Thoracic aorta (tissue), 2 donors: ENCODE data around the gene RRAGD. TPM values are rescaled to one million over a fixed set of nuclear protein-coding genes. Genes with fewer than 3 reads are reported as not detected.
A peak's percentile ranks its signal among the peaks of the same experiment; 100 is the strongest.

ENCODE experiments used
- ATAC-seq: fragments of 150-250 bp; one replicate; pipeline ENCODE4 v1.8.0; 2017; ENCODE audit warnings: low read depth; ENCODE audit not compliant: insufficient number of reproducible peaks, low FRiP score
- DNase-seq: peaks from one replicate; pipeline ENCODE4 v3.0.0-alpha.2; 2020; ENCODE audit warnings: low spot score
- H3K27ac ChIP-seq, 2 donors: fragments of 200-600 bp; sonication (generic); 1 replicate in 1 of 2; 2 replicates in 1 of 2; pipeline ENCODE4 v1.5.1; 2016; ENCODE audit warnings: mild to moderate bottlenecking in 2 of 2, moderate library complexity in 2 of 2
- H3K27me3 ChIP-seq: fragments of 200-600 bp; sonication (generic); replicated peaks from 2 replicates; pipeline ENCODE4 v1.6.0; 2016; ENCODE audit warnings: mild to moderate bottlenecking; ENCODE audit not compliant: insufficient read depth
- H3K36me3 ChIP-seq: fragments of 200-600 bp; sonication (generic); one replicate; pipeline ENCODE4 v1.5.1; 2016
- H3K4me1 ChIP-seq, 2 donors: fragments of 200-600 bp; sonication (generic); 1 replicate in 1 of 2; 2 replicates in 1 of 2; pipeline versions ENCODE4 v1.5.1 to v1.6.0; 2016; ENCODE audit warnings: low read depth in 2 of 2, mild to moderate bottlenecking in 1 of 2; ENCODE audit not compliant: control insufficient read depth in 1 of 2
- H3K4me3 ChIP-seq: fragments of 200-600 bp; sonication (generic); 2 replicates; pipeline ENCODE4 v1.5.1; 2016; ENCODE audit warnings: mild to moderate bottlenecking
- H3K9me3 ChIP-seq: fragments of 200-600 bp; sonication (generic); 2 replicates; pipeline ENCODE4 v1.5.1; 2016
- CTCF ChIP-seq: fragments of 200-600 bp; sonication (generic); IDR thresholded peaks from one replicate; pipeline ENCODE4 v1.5.1; 2019; ENCODE audit warnings: antibody characterized with exemption
- total RNA-seq, 2 donors: library from RNA; depleted of rRNA; stranded (reverse); fragments of >200 nt; gene quantifications; one replicate each; pipeline versions ENCODE4 v1.1.0 to v1.2.3, GENCODE V29; 2016

RRAGD gene
- total RNA-seq, 2 donors from 2014 or later = 11.0 to 25.8 TPM

GRCh38 chr6:89413006-89413400 is 930 bp upstream of the RRAGD start:
- Histone ChIP-seq H3K27ac (no peak overlapping the region), H3K4me3 (peak overlapping the region; percentile 88), H3K27me3 (no peaks in the 10 kb centered on the region), H3K9me3 (no peaks in the 10 kb centered on the region), H3K36me3 (no peaks in the 10 kb centered on the region), H3K4me1 (peaks cover 7 to 37% of the 10 kb centered on the region in 2 donors)
- ATAC-seq (no peak), DNase-seq (no peak)
- TF ChIP-seq CTCF = no peak

- no peak for TF ChIP-seq CTCF
- Histone ChIP-seq H3K27ac (peak overlapping the region; percentile 70 to 74), H3K4me3 (peak overlapping the region; percentile 88), H3K4me1 (peaks cover 7 to 41% of the 10 kb centered on the region in 2 donors), H3K27me3 (no peaks in the 10 kb centered on the region), H3K9me3 (no peaks in the 10 kb centered on the region), H3K36me3 (no peaks in the 10 kb centered on the region)
- ATAC-seq (no peak), DNase-seq (no peak)
Measured at GRCh38 chr6:89411145-89412070, 665 bp downstream of the RRAGD start.

GRCh38 chr6:89410788-89411144 is 1.3 kb downstream of the RRAGD start:
- H3K27me3 ChIP-seq = no peaks in the 10 kb centered on the region
- H3K9me3 ChIP-seq = no peaks in the 10 kb centered on the region
- peak overlapping the region; percentile 70 to 74 for H3K27ac ChIP-seq
- H3K36me3 ChIP-seq = no peaks in the 10 kb centered on the region
- peaks cover 7 to 41% of the 10 kb centered on the region in 2 donors for H3K4me1 ChIP-seq
- peak overlapping the region; percentile 88 for H3K4me3 ChIP-seq
- ATAC-seq (no peak), DNase-seq (no peak)
- TF ChIP-seq CTCF = no peak

GRCh38 chr6:89410231-89410761 is 1.8 kb downstream of the RRAGD start:
- H3K4me1 ChIP-seq = peaks cover 7 to 41% of the 10 kb centered on the region in 2 donors
- peak overlapping the region; percentile 9 to 33 for H3K27ac ChIP-seq
- no peak for DNase-seq
- no peaks in the 10 kb centered on the region for H3K36me3 ChIP-seq
- peak overlapping the region; percentile 88 for H3K4me3 ChIP-seq
- TF ChIP-seq CTCF = no peak
- no peak for ATAC-seq
- H3K9me3 ChIP-seq = no peaks in the 10 kb centered on the region
- no peaks in the 10 kb centered on the region for H3K27me3 ChIP-seq

GRCh38 chr6:89409461-89410035 is 2.5 kb downstream of the RRAGD start:
- H3K27me3 ChIP-seq = no peaks in the 10 kb centered on the region
- H3K36me3 ChIP-seq = no peaks in the 10 kb centered on the region
- no peaks in the 10 kb centered on the region for H3K9me3 ChIP-seq
- no peak for ATAC-seq
- no peak overlapping the region for H3K4me3 ChIP-seq
- peaks cover 7 to 41% of the 10 kb centered on the region in 2 donors for H3K4me1 ChIP-seq
- TF ChIP-seq CTCF = no peak
- no peak for DNase-seq
- H3K27ac ChIP-seq = peak overlapping the region in 1 of 2 donors; percentile 3
